Body of pancreas (tissue), 4 donors: ENCODE data around the gene ZNF521. TPM values are rescaled to one million over a fixed set of nuclear protein-coding genes. Genes with fewer than 3 reads are reported as not detected.

Source experiments
- ATAC-seq: fragments of 150-250 bp; one replicate; pipeline ENCODE4 v1.9.1; 2016
- DNase-seq, 4 donors: peaks; one replicate each; pipeline ENCODE4 v3.0.0-alpha.2; 2019
- H3K27ac ChIP-seq, 4 donors: fragments of 200-600 bp; sonication (generic); 1 replicate in 3 of 4; 2 replicates in 1 of 4; pipeline versions ENCODE4 v1.5.1 to v1.6.1; 2016 to 2019; ENCODE audit warnings: mild to moderate bottlenecking in 1 of 4, mixed read lengths in 1 of 4, moderate library complexity in 1 of 4
- H3K27me3 ChIP-seq, 2 donors: fragments of 200-600 bp; sonication (generic); one replicate each; pipeline ENCODE4 v1.6.0; 2016; ENCODE audit warnings: mild to moderate bottlenecking in 1 of 2
- H3K36me3 ChIP-seq, 2 donors: fragments of 200-600 bp; sonication (generic); replicated peaks in 1 of 2; 2 replicates each; pipeline ENCODE4 v1.5.1; 2016; ENCODE audit warnings: low read depth in 2 of 2; ENCODE audit not compliant: insufficient read depth in 1 of 2
- H3K4me1 ChIP-seq: fragments of 200-600 bp; sonication (generic); one replicate; pipeline ENCODE4 v1.6.0; 2016
- H3K4me3 ChIP-seq, 2 donors: fragments of 200-600 bp; sonication (generic); 1 replicate in 1 of 2; 2 replicates in 1 of 2; pipeline ENCODE4 v1.5.1; 2016 to 2019
- H3K9me3 ChIP-seq, 3 donors: fragments of 200-600 bp; sonication (generic); 1 replicate in 2 of 3; 2 replicates in 1 of 3; pipeline ENCODE4 v1.5.1; 2016
- CTCF ChIP-seq, 7 experiments: fragments of 450-650 bp in 4 of 7; fragments of 200-600 bp in 3 of 7; sonication (generic) in 3 of 7; IDR thresholded peaks; one replicate each; pipeline ENCODE4 v1.5.1; 2016 to 2019; ENCODE audit warnings: antibody characterized with exemption in 7 of 7
- POLR2A ChIP-seq, 3 donors: fragments of 450-650 bp; IDR thresholded peaks; one replicate each; pipeline ENCODE4 v1.6.1; 2016; ENCODE audit warnings: antibody characterized with exemption in 3 of 3, mild to moderate bottlenecking in 2 of 3
- WGBS, 2 donors: methylation state at CpG; one replicate each; pipeline ENCODE4 v1.1.5; 2017; 5-methylcytosine and 5-hydroxymethylcytosine counted together
- intact Hi-C: fragments of 100-400 bp; cut with DNase I; formaldehyde crosslinking; loops from one replicate; pipeline ENCODE4 v1.15.1; 2023
- total RNA-seq, 2 donors: library from RNA; depleted of rRNA; stranded (reverse); fragments of >200 nt; gene quantifications; one replicate each; pipeline ENCODE4 v1.1.0, GENCODE V29; 2016

ZNF521 gene
- total RNA-seq, 2 donors from 2014 or later = 3.3 to 17.4 TPM

GRCh38 chr18:25295624-25296138 lies 56.3 kb downstream of the ZNF521 start:
- H3K27ac ChIP-seq = no peak overlapping the region
- TF ChIP-seq CTCF (IDR thresholded peaks at IDR 0.05) (no peak), POLR2A (IDR thresholded peaks at IDR 0.05) (no peak)

DNA sequence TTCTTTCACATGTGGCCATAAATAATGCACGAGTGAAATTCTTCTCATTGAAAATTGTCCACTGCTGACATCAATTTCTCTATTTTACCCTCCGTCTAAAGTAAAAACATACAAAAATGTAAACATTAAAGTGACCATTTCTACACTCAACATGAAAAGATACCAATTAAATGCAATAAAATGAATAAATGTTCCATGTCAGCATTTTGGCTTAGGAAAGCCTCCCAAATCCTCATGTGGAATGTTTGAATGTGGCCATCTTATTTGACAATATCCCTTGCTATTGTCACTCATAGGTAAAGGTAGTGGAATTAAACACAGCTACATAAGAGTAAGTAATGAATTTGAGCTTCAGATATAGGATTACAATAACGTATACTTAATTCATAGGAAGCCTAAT lies 60.8 kb downstream of the ZNF521 start:
- TF ChIP-seq CTCF (IDR thresholded peaks at IDR 0.05) = no peak
- TF ChIP-seq POLR2A (IDR thresholded peaks at IDR 0.05) = no peak
- Histone ChIP-seq H3K27ac (no peak overlapping the region), H3K36me3 (no peaks in the 10 kb centered on the region), H3K27me3 (no peaks in the 10 kb centered on the region), H3K4me3 (no peak overlapping the region), H3K4me1 (no peaks in the 10 kb centered on the region), H3K9me3 (no peaks in the 10 kb centered on the region)
- intact Hi-C loops = no loop called here
- ATAC-seq (no peak), DNase-seq (no peak)
- 56 to 63% methylated on average over 3 of the region's 3 CpGs for WGBS, 2 donors

More at GRCh38 chr18:25295624-25296138, 56.3 kb downstream of the ZNF521 start:
- H3K4me1 ChIP-seq = no peaks in the 10 kb centered on the region
- no peak for ATAC-seq
- intact Hi-C loops = no loop called here
- H3K4me3 ChIP-seq = no peak overlapping the region
- DNase-seq = no peak
- H3K9me3 ChIP-seq = no peaks in the 10 kb centered on the region
- no peaks in the 10 kb centered on the region for H3K27me3 ChIP-seq
- H3K36me3 ChIP-seq = no peaks in the 10 kb centered on the region
- WGBS, 2 donors = 81 to 84% methylated on average over 2 of the region's 2 CpGs

DNA sequence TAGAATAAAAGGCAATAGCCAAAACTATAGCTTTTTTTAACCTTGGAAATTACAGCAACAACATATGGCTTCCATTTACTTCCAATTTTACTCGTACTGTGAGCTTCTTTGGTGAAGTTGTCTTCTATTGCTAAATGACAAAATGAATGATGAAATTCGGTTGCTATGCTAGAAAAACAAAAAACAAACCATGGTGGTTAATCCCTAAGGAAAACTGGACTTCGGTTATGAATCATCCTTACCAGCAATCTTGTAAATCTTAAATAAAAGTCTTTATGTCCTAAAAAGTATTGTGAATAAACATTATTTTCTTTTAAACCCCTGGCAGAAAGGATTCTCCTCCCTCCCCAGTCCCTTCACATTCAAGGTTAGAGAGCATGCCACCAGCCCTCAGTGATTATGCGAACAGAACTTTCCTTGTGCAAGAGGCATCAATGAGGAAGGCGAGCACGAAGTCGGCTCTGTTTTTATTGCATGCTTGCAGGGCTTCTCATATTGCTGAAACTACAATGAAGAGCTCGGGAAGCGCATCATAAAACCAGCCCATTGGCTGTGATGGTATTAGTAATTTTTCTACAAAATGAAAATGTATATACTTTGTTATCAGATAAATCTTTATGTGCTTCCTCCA lies 62.9 kb downstream of the ZNF521 start:
- DNase-seq (no peak), ATAC-seq (no peak)
- Histone ChIP-seq H3K27me3 (no peaks in the 10 kb centered on the region), H3K4me3 (no peak overlapping the region), H3K4me1 (no peaks in the 10 kb centered on the region), H3K27ac (no peak overlapping the region), H3K36me3 (no peaks in the 10 kb centered on the region), H3K9me3 (no peaks in the 10 kb centered on the region)
- no peak for TF ChIP-seq POLR2A (IDR thresholded peaks at IDR 0.05)
- TF ChIP-seq CTCF (IDR thresholded peaks at IDR 0.05) = no peak
- 45 to 51% methylated on average over 9 of the region's 9 CpGs for WGBS, 2 donors
- intact Hi-C loops = no loop called here

GRCh38 chr18:25288340-25288938 lies 63.5 kb downstream of the ZNF521 start:
- TF ChIP-seq CTCF (IDR thresholded peaks at IDR 0.05) (no peak), POLR2A (IDR thresholded peaks at IDR 0.05) (no peak)
- H3K27ac ChIP-seq = no peak overlapping the region

More at GRCh38 chr18:25288340-25288938, 63.5 kb downstream of the ZNF521 start:
- ATAC-seq (no peak), DNase-seq (no peak)
- Histone ChIP-seq H3K4me3 (no peak overlapping the region), H3K4me1 (no peaks in the 10 kb centered on the region), H3K27me3 (no peaks in the 10 kb centered on the region), H3K9me3 (no peaks in the 10 kb centered on the region), H3K36me3 (no peaks in the 10 kb centered on the region)
- 53 to 59% methylated on average over 4 of the region's 4 CpGs for WGBS, 2 donors
- intact Hi-C loops = no loop called here
